Liver (tissue), 9 donors: Measurements from ENCODE around the gene DBH. TPM values are rescaled to one million over a fixed set of nuclear protein-coding genes. Genes with fewer than 3 reads are reported as not detected.
A peak's percentile ranks its signal among the peaks of the same experiment; 100 is the strongest.

Source experiments
- DNase-seq: peaks from one replicate; pipeline ENCODE4 v3.0.0-alpha.2; 2017; ENCODE audit warnings: low spot score
- H3K27ac ChIP-seq, 2 donors: one replicate each; pipeline ENCODE4 v1.7.0; 2013; ENCODE audit warnings: inconsistent platforms in 2 of 2, low read length in 2 of 2, control low read depth in 1 of 2, low read depth in 1 of 2, mild to moderate bottlenecking in 1 of 2
- H3K27me3 ChIP-seq, 4 donors: one replicate each; pipeline versions ENCODE4 v1.6.1 to v1.7.0; 2013; ENCODE audit warnings: low read length in 3 of 4, inconsistent platforms in 1 of 4, mild to moderate bottlenecking in 1 of 4, moderate library complexity in 1 of 4; ENCODE audit not compliant: control insufficient read depth in 4 of 4, insufficient read depth in 4 of 4
- H3K36me3 ChIP-seq, 4 donors: one replicate each; pipeline versions ENCODE4 v1.6.1 to v1.7.0; 2013; ENCODE audit warnings: low read length in 3 of 4, mild to moderate bottlenecking in 3 of 4, low read depth in 1 of 4, moderate library complexity in 1 of 4; ENCODE audit not compliant: control insufficient read depth in 4 of 4, insufficient read depth in 3 of 4
- H3K4me1 ChIP-seq, 4 donors: one replicate each; pipeline versions ENCODE4 v1.6.1 to v1.7.0; 2013; ENCODE audit warnings: low read length in 3 of 4, mild to moderate bottlenecking in 3 of 4, moderate library complexity in 1 of 4; ENCODE audit not compliant: control insufficient read depth in 4 of 4, insufficient read depth in 4 of 4
- H3K4me3 ChIP-seq, 3 donors: one replicate each; pipeline versions ENCODE4 v1.6.1 to v1.7.0; 2013; ENCODE audit warnings: low read length in 3 of 3, control low read depth in 1 of 3, low read depth in 1 of 3, mild to moderate bottlenecking in 1 of 3
- H3K9ac ChIP-seq, 2 donors: one replicate each; pipeline ENCODE4 v1.7.0; 2013; ENCODE audit warnings: low read length in 2 of 2, mild to moderate bottlenecking in 2 of 2, moderate library complexity in 2 of 2, control low read depth in 1 of 2, low read depth in 1 of 2
- H3K9me3 ChIP-seq, 4 donors: one replicate each; pipeline versions ENCODE4 v1.6.1 to v1.7.0; 2013; ENCODE audit warnings: low read length in 3 of 4; ENCODE audit not compliant: control insufficient read depth in 4 of 4
- ATF3 ChIP-seq: IDR thresholded peaks from 2 replicates; pipeline ENCODE4 v1.6.1; 2016; ENCODE audit warnings: antibody characterized with exemption
- EGR1 ChIP-seq, 2 donors: IDR thresholded peaks; 2 replicates each; pipeline ENCODE4 v1.6.1; 2016 to 2018; ENCODE audit warnings: antibody characterized with exemption in 2 of 2, low read depth in 2 of 2
- FOXA1 ChIP-seq: IDR thresholded peaks from 2 replicates; pipeline ENCODE4 v1.6.1; 2016; ENCODE audit warnings: antibody characterized with exemption
- FOXA2 ChIP-seq: IDR thresholded peaks from 2 replicates; pipeline ENCODE4 v1.6.1; 2016; ENCODE audit warnings: antibody characterized with exemption
- GABPA ChIP-seq, 2 donors: IDR thresholded peaks in 1 of 2; conservative IDR thresholded peaks in 1 of 2; 2 replicates each; pipeline ENCODE4 v1.6.1; 2016; ENCODE audit warnings: antibody characterized with exemption in 2 of 2, mild to moderate bottlenecking in 1 of 2, moderate library complexity in 1 of 2
- HNF4A ChIP-seq, 2 donors: conservative IDR thresholded peaks; 2 replicates each; pipeline ENCODE4 v1.6.1; 2016; ENCODE audit warnings: antibody characterized with exemption in 2 of 2, mild to moderate bottlenecking in 2 of 2
- HNF4G ChIP-seq: IDR thresholded peaks from 2 replicates; pipeline ENCODE4 v1.6.1; 2016; ENCODE audit warnings: antibody characterized with exemption
- JUND ChIP-seq, 2 donors: IDR thresholded peaks; 2 replicates each; pipeline ENCODE4 v1.6.1; 2016; ENCODE audit warnings: antibody characterized with exemption in 2 of 2
- MAX ChIP-seq: IDR thresholded peaks from 2 replicates; pipeline ENCODE4 v1.6.1; 2016; ENCODE audit warnings: antibody characterized with exemption
- NR2F2 ChIP-seq: IDR thresholded peaks from 2 replicates; pipeline ENCODE4 v1.6.1; 2016; ENCODE audit warnings: antibody characterized with exemption
- RXRA ChIP-seq, 2 donors: IDR thresholded peaks; 2 replicates each; pipeline ENCODE4 v1.6.1; 2017 to 2018; ENCODE audit warnings: antibody characterized with exemption in 2 of 2, mild to moderate bottlenecking in 1 of 2
- SP1 ChIP-seq: IDR thresholded peaks from 2 replicates; pipeline ENCODE4 v1.6.1; 2018; ENCODE audit warnings: antibody characterized with exemption, mild to moderate bottlenecking
- TAF1 ChIP-seq: conservative IDR thresholded peaks from 2 replicates; pipeline ENCODE4 v1.6.1; 2016; ENCODE audit warnings: antibody characterized with exemption, mild to moderate bottlenecking
- YY1 ChIP-seq: IDR thresholded peaks from 2 replicates; pipeline ENCODE4 v1.6.1; 2016; ENCODE audit warnings: antibody characterized with exemption, mild to moderate bottlenecking
- WGBS: extraction: QIAGEN DNeasy Blood & Tissue Kit; methylation state at CpG from one replicate; pipeline ENCODE4 v1.1.7; 2013; 5-methylcytosine and 5-hydroxymethylcytosine counted together
- polyA plus RNA-seq, 2 donors: library from polyadenylated mRNA; stranded (reverse) in 1 of 2; unstranded in 1 of 2; fragments of 200-250 nt in 1 of 2; fragments of >200 nt in 1 of 2; fragmentation: Nextera tagmentation in 1 of 2; extraction: Ambion mirVana in 1 of 2; gene quantifications; one replicate each; pipeline versions ENCODE4 v1.2.1 to v1.2.3, GENCODE V29; 2013 to 2015
- total RNA-seq, 2 donors: library from RNA; depleted of rRNA; stranded (reverse); fragments of >200 nt; gene quantifications; one replicate each; pipeline ENCODE4 v1.2.3, GENCODE V29; 2014
- TF ChIP-seq, protein P1 (sequence below): IDR thresholded peaks from 2 replicates; pipeline ENCODE4 v1.6.1; 2016; ENCODE audit warnings: antibody characterized with exemption, mild to moderate bottlenecking
- TF ChIP-seq, protein P2 (sequence below): fragments of 150-350 bp; IDR thresholded peaks from 2 replicates; pipeline ENCODE4 v1.5.1; 2017; ENCODE audit warnings: improper control_type of control experiment, low read depth, low read length; ENCODE audit not compliant: missing input control
- TF ChIP-seq, protein P3 (sequence below): IDR thresholded peaks from 2 replicates; pipeline ENCODE4 v1.6.1; 2016; ENCODE audit warnings: antibody characterized with exemption
- donor health status: healthy.
- donor health status: healthy.
- donor health status: healthy.
- donor health status: healthy.
- donor health status: healthy.

Gene DBH
- total and polyA plus RNA-seq, 4 donors: 0.37 to 21.2 (median 2.5) TPM

DNA sequence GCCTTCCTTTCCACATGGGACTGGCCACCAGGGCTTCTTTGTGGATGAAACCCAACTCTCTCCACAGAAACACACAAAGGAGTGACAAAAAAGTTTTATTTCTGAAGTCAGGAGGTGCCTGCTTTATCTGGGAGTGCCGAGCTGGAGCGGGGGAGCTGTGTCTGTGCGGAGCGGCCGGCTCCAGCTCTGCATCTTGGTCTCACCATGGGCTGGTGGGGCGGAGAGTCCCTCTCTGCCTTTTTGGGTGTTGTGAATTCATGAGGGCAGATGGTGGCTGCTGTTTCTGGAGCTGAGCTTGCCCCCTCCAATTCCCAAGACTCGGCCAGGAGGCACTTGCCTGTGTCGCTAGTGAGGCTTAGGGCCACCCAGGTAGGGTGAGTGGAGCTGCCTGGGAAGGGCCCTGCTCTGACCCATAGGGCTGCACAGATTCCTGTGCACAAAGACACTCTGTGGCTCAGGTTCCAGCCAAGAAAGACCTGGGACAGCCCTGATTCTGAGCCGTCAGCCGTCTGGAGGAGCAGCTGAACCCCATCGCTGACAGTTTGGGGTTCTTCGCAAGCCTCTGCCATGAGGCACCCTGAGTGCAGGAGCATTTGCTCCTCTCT, 1.4 kb downstream of the DBH start:
- DNase-seq: no peak
- H3K27me3 ChIP-seq: no peaks in the 10 kb centered on the region
- no peaks in the 10 kb centered on the region for H3K9me3 ChIP-seq
- no peaks in the 10 kb centered on the region for H3K36me3 ChIP-seq
- peak overlapping the region in 1 of 2 donors; percentile 12 for H3K27ac ChIP-seq
- H3K4me1 ChIP-seq: no peaks in the 10 kb centered on the region
- no peak overlapping the region for H3K4me3 ChIP-seq
- H3K9ac ChIP-seq: no peak overlapping the region
- no peak for TF ChIP-seq SP1
- TF ChIP-seq FOXA1: no peak
- TF ChIP-seq FOXA2: no peak
- no peak for TF ChIP-seq EGR1 (IDR thresholded peaks at IDR 0.05; ENCODE audit: low read depth in 2 of 2)
- TF ChIP-seq, protein P1, sequence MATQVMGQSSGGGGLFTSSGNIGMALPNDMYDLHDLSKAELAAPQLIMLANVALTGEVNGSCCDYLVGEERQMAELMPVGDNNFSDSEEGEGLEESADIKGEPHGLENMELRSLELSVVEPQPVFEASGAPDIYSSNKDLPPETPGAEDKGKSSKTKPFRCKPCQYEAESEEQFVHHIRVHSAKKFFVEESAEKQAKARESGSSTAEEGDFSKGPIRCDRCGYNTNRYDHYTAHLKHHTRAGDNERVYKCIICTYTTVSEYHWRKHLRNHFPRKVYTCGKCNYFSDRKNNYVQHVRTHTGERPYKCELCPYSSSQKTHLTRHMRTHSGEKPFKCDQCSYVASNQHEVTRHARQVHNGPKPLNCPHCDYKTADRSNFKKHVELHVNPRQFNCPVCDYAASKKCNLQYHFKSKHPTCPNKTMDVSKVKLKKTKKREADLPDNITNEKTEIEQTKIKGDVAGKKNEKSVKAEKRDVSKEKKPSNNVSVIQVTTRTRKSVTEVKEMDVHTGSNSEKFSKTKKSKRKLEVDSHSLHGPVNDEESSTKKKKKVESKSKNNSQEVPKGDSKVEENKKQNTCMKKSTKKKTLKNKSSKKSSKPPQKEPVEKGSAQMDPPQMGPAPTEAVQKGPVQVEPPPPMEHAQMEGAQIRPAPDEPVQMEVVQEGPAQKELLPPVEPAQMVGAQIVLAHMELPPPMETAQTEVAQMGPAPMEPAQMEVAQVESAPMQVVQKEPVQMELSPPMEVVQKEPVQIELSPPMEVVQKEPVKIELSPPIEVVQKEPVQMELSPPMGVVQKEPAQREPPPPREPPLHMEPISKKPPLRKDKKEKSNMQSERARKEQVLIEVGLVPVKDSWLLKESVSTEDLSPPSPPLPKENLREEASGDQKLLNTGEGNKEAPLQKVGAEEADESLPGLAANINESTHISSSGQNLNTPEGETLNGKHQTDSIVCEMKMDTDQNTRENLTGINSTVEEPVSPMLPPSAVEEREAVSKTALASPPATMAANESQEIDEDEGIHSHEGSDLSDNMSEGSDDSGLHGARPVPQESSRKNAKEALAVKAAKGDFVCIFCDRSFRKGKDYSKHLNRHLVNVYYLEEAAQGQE: no peak
- no peak for TF ChIP-seq MAX
- no peak for TF ChIP-seq HNF4A (conservative IDR thresholded peaks at IDR 0.05)
- TF ChIP-seq RXRA (IDR thresholded peaks at IDR 0.05): no peak
- no peak for TF ChIP-seq NR2F2
- TF ChIP-seq, protein P2, sequence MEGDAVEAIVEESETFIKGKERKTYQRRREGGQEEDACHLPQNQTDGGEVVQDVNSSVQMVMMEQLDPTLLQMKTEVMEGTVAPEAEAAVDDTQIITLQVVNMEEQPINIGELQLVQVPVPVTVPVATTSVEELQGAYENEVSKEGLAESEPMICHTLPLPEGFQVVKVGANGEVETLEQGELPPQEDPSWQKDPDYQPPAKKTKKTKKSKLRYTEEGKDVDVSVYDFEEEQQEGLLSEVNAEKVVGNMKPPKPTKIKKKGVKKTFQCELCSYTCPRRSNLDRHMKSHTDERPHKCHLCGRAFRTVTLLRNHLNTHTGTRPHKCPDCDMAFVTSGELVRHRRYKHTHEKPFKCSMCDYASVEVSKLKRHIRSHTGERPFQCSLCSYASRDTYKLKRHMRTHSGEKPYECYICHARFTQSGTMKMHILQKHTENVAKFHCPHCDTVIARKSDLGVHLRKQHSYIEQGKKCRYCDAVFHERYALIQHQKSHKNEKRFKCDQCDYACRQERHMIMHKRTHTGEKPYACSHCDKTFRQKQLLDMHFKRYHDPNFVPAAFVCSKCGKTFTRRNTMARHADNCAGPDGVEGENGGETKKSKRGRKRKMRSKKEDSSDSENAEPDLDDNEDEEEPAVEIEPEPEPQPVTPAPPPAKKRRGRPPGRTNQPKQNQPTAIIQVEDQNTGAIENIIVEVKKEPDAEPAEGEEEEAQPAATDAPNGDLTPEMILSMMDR: no peak
- TF ChIP-seq ATF3: no peak
- no peak for TF ChIP-seq JUND (IDR thresholded peaks at IDR 0.05)
- TF ChIP-seq GABPA (IDR thresholded peaks at IDR 0.05 in 1 of 2, conservative IDR thresholded peaks at IDR 0.05 in 1 of 2): no peak
- no peak for TF ChIP-seq HNF4G
- TF ChIP-seq TAF1: no peak
- WGBS: 76% methylated on average over 12 of the region's 12 CpGs

GRCh38 chr9:133638076-133638475, 1.9 kb downstream of the DBH start:
- TF ChIP-seq YY1: no peak
- no peak for TF ChIP-seq GABPA (IDR thresholded peaks at IDR 0.05 in 1 of 2, conservative IDR thresholded peaks at IDR 0.05 in 1 of 2)
- TF ChIP-seq, protein P3, sequence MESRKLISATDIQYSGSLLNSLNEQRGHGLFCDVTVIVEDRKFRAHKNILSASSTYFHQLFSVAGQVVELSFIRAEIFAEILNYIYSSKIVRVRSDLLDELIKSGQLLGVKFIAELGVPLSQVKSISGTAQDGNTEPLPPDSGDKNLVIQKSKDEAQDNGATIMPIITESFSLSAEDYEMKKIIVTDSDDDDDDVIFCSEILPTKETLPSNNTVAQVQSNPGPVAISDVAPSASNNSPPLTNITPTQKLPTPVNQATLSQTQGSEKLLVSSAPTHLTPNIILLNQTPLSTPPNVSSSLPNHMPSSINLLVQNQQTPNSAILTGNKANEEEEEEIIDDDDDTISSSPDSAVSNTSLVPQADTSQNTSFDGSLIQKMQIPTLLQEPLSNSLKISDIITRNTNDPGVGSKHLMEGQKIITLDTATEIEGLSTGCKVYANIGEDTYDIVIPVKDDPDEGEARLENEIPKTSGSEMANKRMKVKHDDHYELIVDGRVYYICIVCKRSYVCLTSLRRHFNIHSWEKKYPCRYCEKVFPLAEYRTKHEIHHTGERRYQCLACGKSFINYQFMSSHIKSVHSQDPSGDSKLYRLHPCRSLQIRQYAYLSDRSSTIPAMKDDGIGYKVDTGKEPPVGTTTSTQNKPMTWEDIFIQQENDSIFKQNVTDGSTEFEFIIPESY: no peak
- TF ChIP-seq EGR1 (IDR thresholded peaks at IDR 0.05; ENCODE audit: low read depth in 2 of 2): no peak
- no peaks in the 10 kb centered on the region for H3K36me3 ChIP-seq
- no peak overlapping the region for H3K27ac ChIP-seq
- no peak overlapping the region for H3K9ac ChIP-seq
- no peaks in the 10 kb centered on the region for H3K4me1 ChIP-seq
- no peak for DNase-seq
- H3K27me3 ChIP-seq: no peaks in the 10 kb centered on the region
- no peaks in the 10 kb centered on the region for H3K9me3 ChIP-seq
- WGBS: 76% methylated on average over 8 of the region's 8 CpGs
- no peak overlapping the region for H3K4me3 ChIP-seq
